Astrocyte (in vitro differentiated cells and primary cell): Measurements from ENCODE around the gene PDE8A.

Experiments
- CTCF ChIP-seq: IDR thresholded peaks from 2 replicates; pipeline ENCODE4 v1.5.1; 2011; ENCODE audit warnings: low read depth, mild to moderate bottlenecking, inconsistent platforms, low read length, moderate library complexity; ENCODE audit not compliant: insufficient read depth
- EZH2 ChIP-seq: IDR thresholded peaks from 2 replicates; pipeline ENCODE4 v1.6.1; 2012; ENCODE audit warnings: mild to moderate bottlenecking, low read length, inconsistent platforms; ENCODE audit not compliant: insufficient read depth

- TF ChIP-seq CTCF (no peak), EZH2 (no peak)
Measured at GRCh38 chr15:85029221-85029620, 47.6 kb downstream of the PDE8A start.
